Kidney epithelial cell (primary cell): ENCODE measurements around the gene SHF. TPM values are rescaled to one million over a fixed set of nuclear protein-coding genes. Genes with fewer than 3 reads are reported as not detected.
"Not testable (repeated sequence)": the region's sequence is repeated elsewhere in the genome, so short reads cannot be mapped to it uniquely, and the experiment has no call there.

ENCODE experiments used
- DNase-seq: peaks from one replicate; pipeline ENCODE4 v3.0.0-alpha.2; 2010; ENCODE audit warnings: low read depth
- H3K27me3 ChIP-seq: 2 replicates; pipeline ENCODE4 v1.6.0; 2011; ENCODE audit warnings: low read length; ENCODE audit not compliant: control insufficient read depth, insufficient read depth
- H3K36me3 ChIP-seq: 2 replicates; pipeline ENCODE4 v1.5.1; 2011; ENCODE audit warnings: low read length; ENCODE audit not compliant: control insufficient read depth, insufficient read depth
- H3K4me3 ChIP-seq: 2 replicates; pipeline ENCODE4 v1.5.1; 2011; ENCODE audit warnings: low read depth, mild to moderate bottlenecking, control low read depth, low read length
- total RNA-seq: library from RNA; depleted of rRNA; stranded (reverse); fragments of >200 nt; gene quantifications from 2 replicates; pipeline ENCODE4 v1.2.3, GENCODE V29; 2015
- TF ChIP-seq, protein P1 (sequence below): IDR thresholded peaks from 2 replicates; pipeline ENCODE4 v1.5.1; 2011; ENCODE audit warnings: mild to moderate bottlenecking, moderate library complexity, low read length, control low read depth, inconsistent platforms; ENCODE audit not compliant: insufficient read depth, poor library complexity, severe bottlenecking

SHF gene
- total RNA-seq, 1 donor from 2014 or later, result 1.6 TPM

DNA sequence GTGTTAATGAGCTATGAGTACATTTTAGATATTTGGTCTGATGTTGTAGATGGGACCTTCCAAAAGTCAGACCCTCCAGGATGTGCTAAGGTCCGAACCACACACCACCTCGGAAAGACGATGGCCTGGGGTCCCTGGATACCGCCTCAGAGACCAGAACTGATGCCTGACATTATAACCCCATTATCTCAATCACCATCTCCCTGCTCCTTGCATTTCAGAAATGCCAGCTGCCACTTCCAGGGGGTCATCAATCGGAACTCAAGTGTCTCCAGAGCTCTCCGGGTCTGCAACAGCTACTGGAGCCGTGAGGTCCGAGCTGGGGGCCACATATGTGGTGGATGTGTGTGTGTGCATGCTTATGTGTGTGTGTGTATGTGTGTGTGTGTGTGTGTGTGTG, 50.1 kb downstream of the SHF start:
- H3K4me3 ChIP-seq, result no peak overlapping the region
- no peak for DNase-seq
- TF ChIP-seq, protein P1, sequence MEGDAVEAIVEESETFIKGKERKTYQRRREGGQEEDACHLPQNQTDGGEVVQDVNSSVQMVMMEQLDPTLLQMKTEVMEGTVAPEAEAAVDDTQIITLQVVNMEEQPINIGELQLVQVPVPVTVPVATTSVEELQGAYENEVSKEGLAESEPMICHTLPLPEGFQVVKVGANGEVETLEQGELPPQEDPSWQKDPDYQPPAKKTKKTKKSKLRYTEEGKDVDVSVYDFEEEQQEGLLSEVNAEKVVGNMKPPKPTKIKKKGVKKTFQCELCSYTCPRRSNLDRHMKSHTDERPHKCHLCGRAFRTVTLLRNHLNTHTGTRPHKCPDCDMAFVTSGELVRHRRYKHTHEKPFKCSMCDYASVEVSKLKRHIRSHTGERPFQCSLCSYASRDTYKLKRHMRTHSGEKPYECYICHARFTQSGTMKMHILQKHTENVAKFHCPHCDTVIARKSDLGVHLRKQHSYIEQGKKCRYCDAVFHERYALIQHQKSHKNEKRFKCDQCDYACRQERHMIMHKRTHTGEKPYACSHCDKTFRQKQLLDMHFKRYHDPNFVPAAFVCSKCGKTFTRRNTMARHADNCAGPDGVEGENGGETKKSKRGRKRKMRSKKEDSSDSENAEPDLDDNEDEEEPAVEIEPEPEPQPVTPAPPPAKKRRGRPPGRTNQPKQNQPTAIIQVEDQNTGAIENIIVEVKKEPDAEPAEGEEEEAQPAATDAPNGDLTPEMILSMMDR, result no peak
- H3K27me3 ChIP-seq, result peaks cover 35% of the 10 kb centered on the region
- H3K36me3 ChIP-seq, result no peaks in the 10 kb centered on the region

DNA sequence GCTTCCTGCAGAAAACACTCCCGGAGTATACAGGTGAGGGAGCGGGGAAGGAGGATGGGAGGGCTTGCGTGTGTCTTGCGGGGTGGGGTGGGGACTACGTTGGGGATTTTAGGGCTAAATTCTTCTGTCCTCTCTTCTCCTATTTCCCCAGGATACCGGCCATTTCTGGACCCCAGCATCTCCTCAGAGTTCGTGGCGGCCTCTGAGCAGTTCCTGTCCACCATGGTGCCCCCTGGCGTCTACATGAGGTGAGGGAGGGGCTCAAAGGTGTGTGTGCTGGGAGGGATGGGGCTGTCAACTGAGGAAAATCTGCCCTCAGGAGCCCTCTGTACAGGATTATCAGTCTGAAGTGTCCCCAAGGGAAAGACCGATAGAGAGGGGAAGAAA, 51.4 kb downstream of the SHF start:
- Histone ChIP-seq H3K4me3 (no peak overlapping the region), H3K27me3 (peaks cover 42% of the 10 kb centered on the region), H3K36me3 (no peaks in the 10 kb centered on the region)
- TF ChIP-seq, protein P1, result peak; percentile 54
- DNase-seq, result no peak

DNA sequence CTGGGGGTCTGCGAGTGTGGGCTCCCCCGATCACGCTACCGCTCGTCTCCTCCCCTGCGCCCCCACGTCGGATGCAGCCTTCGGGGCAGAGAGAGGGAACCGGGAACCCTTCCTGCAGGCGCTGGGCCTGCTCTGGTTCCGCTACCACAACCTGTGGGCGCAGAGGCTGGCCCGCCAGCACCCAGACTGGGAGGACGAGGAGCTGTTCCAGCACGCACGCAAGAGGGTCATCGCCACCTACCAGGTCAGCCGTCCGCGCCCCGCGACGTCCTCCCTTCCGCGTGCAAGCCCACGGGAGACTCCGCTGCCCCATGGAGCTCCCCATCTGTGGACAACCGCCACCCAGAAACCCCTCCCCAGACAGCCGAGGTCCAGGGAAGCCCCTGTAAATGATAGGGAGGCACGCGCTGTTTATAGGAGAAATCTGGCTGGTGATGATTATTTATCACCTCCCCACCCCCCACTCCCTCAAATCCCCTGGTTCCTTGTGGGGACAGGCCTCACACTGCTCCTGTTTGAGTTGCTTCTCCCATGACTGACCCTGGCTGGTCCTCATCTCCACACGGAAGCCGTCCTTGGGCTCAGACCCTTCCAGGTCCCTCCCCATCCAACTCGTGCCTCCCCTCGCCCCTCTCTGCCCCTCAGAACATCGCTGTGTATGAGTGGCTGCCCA, 51.9 kb downstream of the SHF start:
- H3K36me3 ChIP-seq, DNase-seq, H3K4me3 ChIP-seq: not testable (repeated sequence)
- peaks cover 46% of the 10 kb centered on the region for H3K27me3 ChIP-seq

GRCh38 chr15:45134682-45135604, 52.8 kb downstream of the SHF start:
- no peak overlapping the region for H3K4me3 ChIP-seq
- TF ChIP-seq, protein P1, result peak; percentile 26
- H3K36me3 ChIP-seq, result no peaks in the 10 kb centered on the region
- DNase-seq, result no peak
- peaks cover 55% of the 10 kb centered on the region for H3K27me3 ChIP-seq

- peaks cover 64% of the 10 kb centered on the region for H3K27me3 ChIP-seq
- no peak overlapping the region for H3K4me3 ChIP-seq
- H3K36me3 ChIP-seq, result no peaks in the 10 kb centered on the region
- TF ChIP-seq, protein P1, result no peak
- DNase-seq, result no peak
Measured at GRCh38 chr15:45134046-45134445, 53.7 kb downstream of the SHF start.

- no peak for DNase-seq
- H3K27me3 ChIP-seq, result peaks cover 69% of the 10 kb centered on the region
- TF ChIP-seq, protein P1, result no peak
- H3K36me3 ChIP-seq, result no peaks in the 10 kb centered on the region
- H3K4me3 ChIP-seq, result no peak overlapping the region
Measured at GRCh38 chr15:45133561-45133920, 54.2 kb downstream of the SHF start.
